ENCODE data around the gene ERMARD. TPM values are rescaled to one million over a fixed set of nuclear protein-coding genes. Genes with fewer than 3 reads are reported as not detected.
"Not testable (repeated sequence)": the region's sequence is repeated elsewhere in the genome, so short reads cannot be mapped to it uniquely, and the experiment has no call there.

The ERMARD gene
- polyA plus RNA-seq, 1 experiment: 26.8 TPM

DNA sequence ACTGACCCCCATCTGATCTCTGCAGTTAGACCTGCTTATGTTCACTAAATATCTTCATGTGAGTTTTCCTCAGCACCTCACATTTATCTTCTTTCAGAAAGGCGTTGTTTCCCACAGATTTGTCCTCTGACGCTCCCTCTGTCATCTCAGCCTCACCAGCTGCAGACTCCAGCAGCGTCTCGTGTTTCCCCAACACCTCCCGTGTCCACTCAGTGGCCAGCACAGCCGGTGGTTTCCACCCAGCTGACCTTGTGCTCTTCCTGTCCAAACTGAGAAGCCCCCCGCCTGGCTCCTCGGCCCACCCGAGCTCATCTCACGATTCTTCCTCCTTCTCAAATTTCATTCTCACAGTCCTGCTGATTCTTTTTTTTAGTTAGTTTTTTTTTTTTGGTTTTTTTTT, 12.5 kb downstream of the ERMARD start:
- H3K9me3 ChIP-seq (ENCODE audit: control insufficient read depth, insufficient read depth, low read length): no peaks in the 10 kb centered on the region
- H3K27me3 ChIP-seq (ENCODE audit: control insufficient read depth, insufficient read depth, low read length): no peaks in the 10 kb centered on the region
- ChIA-PET POLR2A (interaction anchor here (0.9 kb wide), 1 partner anchor 21 kb away, joined by 4 read pairs; no protein-coding TSS in a partner anchor), CTCF (no interaction called here)
- TF ChIP-seq, protein P1, sequence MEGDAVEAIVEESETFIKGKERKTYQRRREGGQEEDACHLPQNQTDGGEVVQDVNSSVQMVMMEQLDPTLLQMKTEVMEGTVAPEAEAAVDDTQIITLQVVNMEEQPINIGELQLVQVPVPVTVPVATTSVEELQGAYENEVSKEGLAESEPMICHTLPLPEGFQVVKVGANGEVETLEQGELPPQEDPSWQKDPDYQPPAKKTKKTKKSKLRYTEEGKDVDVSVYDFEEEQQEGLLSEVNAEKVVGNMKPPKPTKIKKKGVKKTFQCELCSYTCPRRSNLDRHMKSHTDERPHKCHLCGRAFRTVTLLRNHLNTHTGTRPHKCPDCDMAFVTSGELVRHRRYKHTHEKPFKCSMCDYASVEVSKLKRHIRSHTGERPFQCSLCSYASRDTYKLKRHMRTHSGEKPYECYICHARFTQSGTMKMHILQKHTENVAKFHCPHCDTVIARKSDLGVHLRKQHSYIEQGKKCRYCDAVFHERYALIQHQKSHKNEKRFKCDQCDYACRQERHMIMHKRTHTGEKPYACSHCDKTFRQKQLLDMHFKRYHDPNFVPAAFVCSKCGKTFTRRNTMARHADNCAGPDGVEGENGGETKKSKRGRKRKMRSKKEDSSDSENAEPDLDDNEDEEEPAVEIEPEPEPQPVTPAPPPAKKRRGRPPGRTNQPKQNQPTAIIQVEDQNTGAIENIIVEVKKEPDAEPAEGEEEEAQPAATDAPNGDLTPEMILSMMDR (IDR thresholded peaks at IDR 0.05; ENCODE audit: low read depth, low read length): no peak
- H3K27ac ChIP-seq (ENCODE audit: low read depth, low read length): no peak overlapping the region
- no peak overlapping the region for H3K4me3 ChIP-seq (ENCODE audit: low read depth, low read length)
- no peak for DNase-seq (ENCODE audit: low read depth, low spot score)

DNA sequence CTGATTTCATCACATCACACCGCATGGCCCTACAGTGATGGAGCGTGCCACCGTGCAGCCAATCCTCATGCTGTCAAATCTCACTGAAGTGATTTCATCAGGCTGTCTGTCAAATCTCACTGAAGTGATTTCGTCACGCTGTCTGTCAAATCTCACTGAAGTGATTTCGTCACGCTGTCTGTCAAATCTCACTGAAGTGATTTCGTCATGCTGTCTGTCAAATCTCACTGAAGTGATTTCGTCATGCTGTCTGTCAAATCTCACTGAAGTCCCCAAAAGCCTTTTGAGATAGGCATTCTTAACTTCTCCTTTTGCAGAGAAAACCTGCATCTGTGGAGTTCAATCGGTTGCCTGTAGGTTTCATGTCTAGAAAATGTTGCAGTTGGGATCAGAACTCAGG, 14.4 kb downstream of the ERMARD start:
- H3K9me3 ChIP-seq (ENCODE audit: control insufficient read depth, insufficient read depth, low read length); DNase-seq (ENCODE audit: low read depth, low spot score); H3K27me3 ChIP-seq (ENCODE audit: control insufficient read depth, insufficient read depth, low read length); H3K4me3 ChIP-seq (ENCODE audit: low read depth, low read length): not testable (repeated sequence)
- ChIA-PET CTCF (interaction anchor here (0.8 to 1.4 kb wide), 3 partner anchors 9 to 68 kb away, joined by 3 to 4 read pairs (median 3); no protein-coding TSS in a partner anchor), POLR2A (interaction anchor here (0.8 to 2.0 kb wide), 2 partner anchors 14 to 553 kb away, joined by 5 read pairs; partner anchors contain the start of genes DYNLT2 and ERMARD)
- H3K27ac ChIP-seq (ENCODE audit: low read depth, low read length): peak overlapping the region; percentile 23

DNA sequence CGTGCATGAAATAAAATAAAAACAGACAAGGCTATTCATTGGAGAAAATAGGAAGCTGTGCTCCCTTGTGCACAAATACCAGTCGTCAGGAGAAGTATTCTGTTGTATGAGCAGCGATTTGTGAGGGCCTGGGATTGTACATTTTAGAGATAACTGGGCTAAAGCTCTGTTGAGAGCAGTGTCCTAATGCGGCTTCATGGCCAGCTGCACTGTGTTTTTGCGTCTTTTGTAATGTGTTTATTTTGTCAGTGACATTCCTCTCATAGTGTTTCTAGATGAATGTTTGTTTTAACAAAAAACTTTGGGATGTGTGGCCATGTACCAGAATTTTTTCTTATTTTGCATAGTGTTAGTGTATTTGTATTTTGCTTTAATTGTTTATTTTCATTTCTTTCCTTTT, 14.8 kb downstream of the ERMARD start:
- Histone ChIP-seq H3K27ac (ENCODE audit: low read depth, low read length) (peak overlapping the region; percentile 23), H3K4me3 (ENCODE audit: low read depth, low read length) (no peak overlapping the region), H3K27me3 (ENCODE audit: control insufficient read depth, insufficient read depth, low read length) (no peaks in the 10 kb centered on the region), H3K9me3 (ENCODE audit: control insufficient read depth, insufficient read depth, low read length) (no peaks in the 10 kb centered on the region)
- TF ChIP-seq, protein P1 (IDR thresholded peaks at IDR 0.05; ENCODE audit: low read depth, low read length): no peak
- ChIA-PET POLR2A (interaction anchor here (0.8 to 2.0 kb wide), 2 partner anchors 15 to 553 kb away, joined by 5 read pairs; partner anchors contain the start of genes DYNLT2 and ERMARD), CTCF (interaction anchor here (0.8 to 1.4 kb wide), 4 partner anchors 9 to 68 kb away, joined by 3 to 7 read pairs (median 4); no protein-coding TSS in a partner anchor)
- DNase-seq (ENCODE audit: low read depth, low spot score): no peak

DNA sequence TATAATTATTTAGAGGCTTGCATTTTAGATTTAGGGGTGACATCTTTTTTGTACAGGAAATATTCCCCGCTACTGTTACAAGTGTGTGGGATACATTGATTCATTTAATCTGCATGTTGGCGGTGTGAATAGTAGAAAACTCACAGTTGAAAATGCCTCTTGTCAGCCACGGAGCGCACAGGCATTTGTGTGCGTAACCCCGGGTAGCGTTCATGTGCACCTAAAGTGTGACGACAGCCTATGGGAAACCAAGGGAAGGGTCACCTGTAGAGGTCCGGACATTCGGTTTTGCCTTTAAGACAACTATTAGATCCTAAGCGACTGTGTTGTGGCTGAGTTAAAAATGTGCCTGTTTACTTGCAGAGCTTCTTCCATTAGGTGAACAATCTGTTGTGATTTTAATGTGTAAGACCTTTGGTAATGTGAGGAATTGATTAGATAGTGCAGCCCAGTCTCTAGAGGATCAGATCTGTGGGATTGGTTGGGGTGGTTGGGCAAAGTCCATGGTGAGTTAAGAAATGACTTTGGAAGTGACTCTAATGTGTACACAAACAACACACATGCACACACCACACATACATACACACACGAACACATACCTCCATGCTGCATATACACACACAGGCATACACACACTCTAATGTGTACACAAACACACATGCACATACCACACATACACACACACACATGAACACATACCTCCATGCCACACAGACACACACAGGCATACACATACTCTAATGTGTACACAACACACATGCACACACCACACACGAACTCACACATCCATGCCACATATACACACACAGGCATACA, 15.7 kb downstream of the ERMARD start:
- TF ChIP-seq, protein P1 (IDR thresholded peaks at IDR 0.05; ENCODE audit: low read depth, low read length): no peak
- no peaks in the 10 kb centered on the region for H3K27me3 ChIP-seq (ENCODE audit: control insufficient read depth, insufficient read depth, low read length)
- H3K27ac ChIP-seq (ENCODE audit: low read depth, low read length): no peak overlapping the region
- no peaks in the 10 kb centered on the region for H3K9me3 ChIP-seq (ENCODE audit: control insufficient read depth, insufficient read depth, low read length)
- POLR2A ChIA-PET: interaction anchor here (2.0 kb wide), 1 partner anchor 16 kb away, joined by 5 read pairs; the partner anchor contains the start of genes DYNLT2 and ERMARD
- no peak for DNase-seq (ENCODE audit: low read depth, low spot score)
- no peak overlapping the region for H3K4me3 ChIP-seq (ENCODE audit: low read depth, low read length)
- CTCF ChIA-PET: interaction anchor here (0.9 to 1.4 kb wide), 3 partner anchors 23 to 69 kb away, joined by 3 to 7 read pairs (median 4); no protein-coding TSS in a partner anchor

DNA sequence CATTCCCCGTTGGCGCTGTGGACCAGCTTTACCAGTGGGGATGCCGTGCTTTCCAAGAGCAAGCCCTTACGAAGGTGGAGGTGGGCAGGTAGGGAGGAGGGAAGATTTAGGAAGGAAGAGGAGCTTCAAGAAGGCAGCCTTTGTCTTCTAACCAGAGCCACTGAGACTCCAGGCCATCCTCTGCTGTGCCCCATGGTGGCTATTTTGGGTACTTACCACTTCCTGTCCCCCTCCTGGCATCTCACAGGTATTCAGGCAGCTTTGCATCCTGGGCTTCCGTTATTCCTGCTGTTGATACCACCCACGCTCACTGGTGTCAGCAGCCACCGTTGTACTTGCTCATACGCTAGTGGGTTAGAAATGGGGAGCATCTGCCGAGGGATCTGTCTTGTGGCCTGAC, 22.9 kb downstream of the ERMARD start:
- ChIA-PET POLR2A (no interaction called here), CTCF (interaction anchor here (1.8 kb wide), 1 partner anchor 16 kb away, joined by 6 read pairs; no protein-coding TSS in a partner anchor)
- H3K9me3 ChIP-seq (ENCODE audit: control insufficient read depth, insufficient read depth, low read length): 0 out of 2 replicates have a peak, but pooled peaks cover 2% of the 10 kb centered on the region
- no peak for DNase-seq (ENCODE audit: low read depth, low spot score)
- TF ChIP-seq, protein P1 (IDR thresholded peaks at IDR 0.05; ENCODE audit: low read depth, low read length): no peak
- no peak overlapping the region for H3K4me3 ChIP-seq (ENCODE audit: low read depth, low read length)
- H3K27me3 ChIP-seq (ENCODE audit: control insufficient read depth, insufficient read depth, low read length): no peaks in the 10 kb centered on the region
- H3K27ac ChIP-seq (ENCODE audit: low read depth, low read length): no peak overlapping the region

All from AG04450 (cell line).